Measurements from ENCODE around the gene PPM1M.

The PPM1M gene, protein sequence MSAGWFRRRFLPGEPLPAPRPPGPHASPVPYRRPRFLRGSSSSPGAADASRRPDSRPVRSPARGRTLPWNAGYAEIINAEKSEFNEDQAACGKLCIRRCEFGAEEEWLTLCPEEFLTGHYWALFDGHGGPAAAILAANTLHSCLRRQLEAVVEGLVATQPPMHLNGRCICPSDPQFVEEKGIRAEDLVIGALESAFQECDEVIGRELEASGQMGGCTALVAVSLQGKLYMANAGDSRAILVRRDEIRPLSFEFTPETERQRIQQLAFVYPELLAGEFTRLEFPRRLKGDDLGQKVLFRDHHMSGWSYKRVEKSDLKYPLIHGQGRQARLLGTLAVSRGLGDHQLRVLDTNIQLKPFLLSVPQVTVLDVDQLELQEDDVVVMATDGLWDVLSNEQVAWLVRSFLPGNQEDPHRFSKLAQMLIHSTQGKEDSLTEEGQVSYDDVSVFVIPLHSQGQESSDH

GRCh38 chr3:52245322-52246263 lies at the start of gene PPM1M:
PPM1M (plus strand) TSS chr3:52245759; CDS start chr3:52245825, 66 bp downstream.
- Histone ChIP-seq H3K4me2 (ENCODE audit: low read length) (peak within 1 kb of the TSS; percentile 97), H3K4me3 (ENCODE audit: low read depth, low read length, poor library complexity, severe bottlenecking) (peak within 1 kb of the TSS; percentile 66), H3K27me3 (ENCODE audit: insufficient read depth, low read length) (no peaks in the 10 kb centered on the region), H3K4me1 (ENCODE audit: insufficient read depth, low read length, severe bottlenecking) (peaks cover 32% of the 10 kb centered on the region), H3F3A (ENCODE audit: insufficient read depth, low read length) (no peaks in the 10 kb centered on the region), H3K9ac (ENCODE audit: low read length) (peak within 1 kb of the TSS; percentile 71), H3K27ac (ENCODE audit: low read depth, low read length, poor library complexity, severe bottlenecking) (peak within 1 kb of the TSS; percentile 3), H3K79me2 (ENCODE audit: insufficient read depth, low read length) (no peaks in the 10 kb centered on the region), H2AFZ (ENCODE audit: low read length) (no peak within 1 kb of the TSS), H3K36me3 (ENCODE audit: insufficient read depth, low read length) (peaks cover 22% of the 10 kb centered on the region; the same call in 1 of the 2 replicates), H3K9me2 (ENCODE audit: low read depth, low read length) (no peaks in the 10 kb centered on the region), H4K20me1 (ENCODE audit: insufficient read depth, low read length) (no peaks in the 10 kb centered on the region), H3K9me3 (ENCODE audit: low read length) (no peaks in the 10 kb centered on the region)
- TF ChIP-seq CTCF (IDR thresholded peaks at IDR 0.05; ENCODE audit: low read length) (no peak), EZH2 (IDR thresholded peaks at IDR 0.05; ENCODE audit: borderline replicate concordance, low read length) (no peak)

DNA sequence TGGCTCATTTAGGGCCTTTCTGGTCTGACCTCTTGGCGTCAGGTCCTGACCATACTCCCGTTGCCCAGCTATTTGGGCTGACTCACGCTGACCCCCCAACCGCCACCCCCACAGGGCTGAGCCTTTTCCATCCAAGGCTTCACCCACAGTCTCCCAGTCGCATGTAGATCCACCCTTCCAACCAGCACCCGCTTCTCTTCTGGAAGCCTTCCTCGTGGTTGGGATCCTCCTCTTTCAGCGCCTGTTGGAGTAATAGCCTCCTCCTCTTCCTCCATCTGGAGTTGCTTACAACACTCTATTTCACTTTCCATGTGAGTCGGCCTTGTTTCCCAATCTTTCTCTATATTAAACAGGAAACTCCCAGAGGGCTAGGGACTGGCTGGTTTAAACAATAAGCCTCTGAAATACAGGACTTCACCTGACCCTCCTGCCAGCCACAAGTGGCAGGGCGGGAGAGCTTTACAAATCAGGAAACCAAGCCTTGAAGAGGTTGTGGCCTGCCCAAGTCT lies 49.7 kb upstream of the PPM1M start:
- H3K9me3 ChIP-seq (ENCODE audit: low read length), result no peaks in the 10 kb centered on the region
- no peaks in the 10 kb centered on the region for H3F3A ChIP-seq (ENCODE audit: insufficient read depth, low read length)
- H3K4me3 ChIP-seq (ENCODE audit: low read depth, low read length, poor library complexity, severe bottlenecking), result no peak overlapping the region
- no peaks in the 10 kb centered on the region for H3K9me2 ChIP-seq (ENCODE audit: low read depth, low read length)
- H3K4me1 ChIP-seq (ENCODE audit: insufficient read depth, low read length, severe bottlenecking), result peaks cover 19% of the 10 kb centered on the region
- TF ChIP-seq CTCF (IDR thresholded peaks at IDR 0.05; ENCODE audit: low read length), result no peak
- no peak for TF ChIP-seq EZH2 (IDR thresholded peaks at IDR 0.05; ENCODE audit: borderline replicate concordance, low read length)
- no peaks in the 10 kb centered on the region for H3K27me3 ChIP-seq (ENCODE audit: insufficient read depth, low read length)
- H3K36me3 ChIP-seq (ENCODE audit: insufficient read depth, low read length), result peaks cover 12% of the 10 kb centered on the region; the same call in 1 of the 2 replicates
- H3K79me2 ChIP-seq (ENCODE audit: insufficient read depth, low read length), result no peaks in the 10 kb centered on the region
- H3K9ac ChIP-seq (ENCODE audit: low read length), result no peak overlapping the region
- H3K4me2 ChIP-seq (ENCODE audit: low read length), result no peak overlapping the region
- H4K20me1 ChIP-seq (ENCODE audit: insufficient read depth, low read length), result no peaks in the 10 kb centered on the region
- H2AFZ ChIP-seq (ENCODE audit: low read length), result no peak overlapping the region
- no peak overlapping the region for H3K27ac ChIP-seq (ENCODE audit: low read depth, low read length, poor library complexity, severe bottlenecking)

DNA sequence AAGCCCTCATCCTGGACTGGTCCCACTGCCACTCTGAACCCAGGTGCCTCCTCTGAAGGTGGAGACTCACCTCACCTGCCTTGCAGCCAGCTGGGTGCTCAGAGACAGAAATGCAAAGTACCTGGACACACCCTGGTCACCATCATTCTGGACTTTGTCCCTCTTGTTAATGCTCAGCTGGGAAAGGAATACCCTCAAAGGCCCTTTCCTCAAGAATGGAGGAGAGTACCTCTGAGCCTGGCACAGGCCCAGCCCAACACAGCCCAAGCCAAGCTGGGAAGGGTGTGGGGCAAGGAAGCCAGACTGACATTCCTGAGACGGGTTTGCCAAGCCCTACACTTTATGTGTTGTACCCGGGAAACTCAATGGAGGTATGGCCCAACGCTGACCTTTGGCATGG lies 48.6 kb upstream of the PPM1M start:
- no peak overlapping the region for H2AFZ ChIP-seq (ENCODE audit: low read length)
- H3K9ac ChIP-seq (ENCODE audit: low read length), result no peak overlapping the region
- H3K27ac ChIP-seq (ENCODE audit: low read depth, low read length, poor library complexity, severe bottlenecking), result no peak overlapping the region

More for the DNA sequence above, 48.6 kb upstream of the PPM1M start:
- no peak overlapping the region for H3K4me3 ChIP-seq (ENCODE audit: low read depth, low read length, poor library complexity, severe bottlenecking)
- TF ChIP-seq CTCF (IDR thresholded peaks at IDR 0.05; ENCODE audit: low read length) (no peak), EZH2 (IDR thresholded peaks at IDR 0.05; ENCODE audit: borderline replicate concordance, low read length) (no peak)
- H3K4me2 ChIP-seq (ENCODE audit: low read length), result no peak overlapping the region; the same call in 1 of the 2 replicates
- H3K79me2 ChIP-seq (ENCODE audit: insufficient read depth, low read length), result no peaks in the 10 kb centered on the region
- no peaks in the 10 kb centered on the region for H3F3A ChIP-seq (ENCODE audit: insufficient read depth, low read length)
- H3K27me3 ChIP-seq (ENCODE audit: insufficient read depth, low read length), result no peaks in the 10 kb centered on the region
- H3K9me2 ChIP-seq (ENCODE audit: low read depth, low read length), result no peaks in the 10 kb centered on the region
- no peaks in the 10 kb centered on the region for H4K20me1 ChIP-seq (ENCODE audit: insufficient read depth, low read length)
- H3K4me1 ChIP-seq (ENCODE audit: insufficient read depth, low read length, severe bottlenecking), result peaks cover 19% of the 10 kb centered on the region
- no peaks in the 10 kb centered on the region for H3K9me3 ChIP-seq (ENCODE audit: low read length)
- H3K36me3 ChIP-seq (ENCODE audit: insufficient read depth, low read length), result peaks cover 22% of the 10 kb centered on the region; the same call in 1 of the 2 replicates

Data from OCI-LY1 (cell line).